Left lung (tissue), 10 donors: ENCODE data around the gene NAT14. TPM values are rescaled to one million over a fixed set of nuclear protein-coding genes. Genes with fewer than 3 reads are reported as not detected.

Experiments
- ATAC-seq: fragments of 200-7000 bp; cut with Tn5 transposase; one replicate; pipeline ENCODE4 v1.9.1; 2020; ENCODE audit warnings: moderate library complexity
- DNase-seq, 4 donors: peaks; one replicate each; pipeline ENCODE4 v3.0.0-alpha.2; 2013 to 2020
- H3K27ac ChIP-seq, 2 donors: fragments of 200-600 bp; sonication (generic) in 1 of 2; one replicate each; pipeline versions ENCODE4 v1.5.0 to v1.8.0; 2020 to 2021
- H3K27me3 ChIP-seq, 2 donors: fragments of 200-600 bp; sonication (generic) in 1 of 2; one replicate each; pipeline versions ENCODE4 v1.5.0 to v1.8.0; 2020 to 2021
- H3K36me3 ChIP-seq, 2 donors: fragments of 200-600 bp; sonication (generic) in 1 of 2; one replicate each; pipeline versions ENCODE4 v1.5.0 to v1.8.0; 2020 to 2021
- H3K4me1 ChIP-seq, 2 donors: fragments of 200-600 bp; one replicate each; pipeline ENCODE4 v1.8.0; 2021
- H3K4me3 ChIP-seq, 2 donors: fragments of 200-600 bp; sonication (generic) in 1 of 2; one replicate each; pipeline versions ENCODE4 v1.5.0 to v1.8.0; 2020 to 2021; ENCODE audit warnings: mild to moderate bottlenecking in 1 of 2
- H3K9me3 ChIP-seq, 2 donors: fragments of 200-600 bp; sonication (generic) in 1 of 2; one replicate each; pipeline versions ENCODE4 v1.5.0 to v1.8.0; 2020 to 2021
- intact Hi-C, 2 donors: fragments of 100-400 bp; cut with DNase I; formaldehyde crosslinking; loops; one replicate each; pipeline versions ENCODE4 v1.11.2 to v1.14.2; 2022
- polyA plus RNA-seq, 6 donors: library from polyadenylated mRNA; unstranded; fragments of 120-200 nt; gene quantifications; one replicate each; pipeline ENCODE4 v1.2.1, GENCODE V29; 2013; ENCODE audit not compliant: insufficient read length in 6 of 6
- total RNA-seq, 2 donors: library from RNA; stranded (reverse); fragmentation: NEBNext Ultra II Directional; extraction: Animal tissue kit (Norgen Biotek cat#: 25700); gene quantifications; one replicate each; pipeline ENCODE4 v1.2.1, GENCODE V29; 2021
- TF ChIP-seq, protein P1 (sequence below), 2 donors: fragments of 200-600 bp; sonication (generic) in 1 of 2; IDR thresholded peaks; one replicate each; pipeline versions ENCODE4 v1.5.0 to v1.8.0; 2021; ENCODE audit warnings: antibody characterized with exemption in 2 of 2
- donor health status: DM: no; HTN: yes; CAD: no.
- donor health status: DM: no; HTN: no; CAD: no.

The NAT14 gene
- total and polyA plus RNA-seq, 8 donors = 22.9 to 46.6 (median 38.2) TPM

DNA sequence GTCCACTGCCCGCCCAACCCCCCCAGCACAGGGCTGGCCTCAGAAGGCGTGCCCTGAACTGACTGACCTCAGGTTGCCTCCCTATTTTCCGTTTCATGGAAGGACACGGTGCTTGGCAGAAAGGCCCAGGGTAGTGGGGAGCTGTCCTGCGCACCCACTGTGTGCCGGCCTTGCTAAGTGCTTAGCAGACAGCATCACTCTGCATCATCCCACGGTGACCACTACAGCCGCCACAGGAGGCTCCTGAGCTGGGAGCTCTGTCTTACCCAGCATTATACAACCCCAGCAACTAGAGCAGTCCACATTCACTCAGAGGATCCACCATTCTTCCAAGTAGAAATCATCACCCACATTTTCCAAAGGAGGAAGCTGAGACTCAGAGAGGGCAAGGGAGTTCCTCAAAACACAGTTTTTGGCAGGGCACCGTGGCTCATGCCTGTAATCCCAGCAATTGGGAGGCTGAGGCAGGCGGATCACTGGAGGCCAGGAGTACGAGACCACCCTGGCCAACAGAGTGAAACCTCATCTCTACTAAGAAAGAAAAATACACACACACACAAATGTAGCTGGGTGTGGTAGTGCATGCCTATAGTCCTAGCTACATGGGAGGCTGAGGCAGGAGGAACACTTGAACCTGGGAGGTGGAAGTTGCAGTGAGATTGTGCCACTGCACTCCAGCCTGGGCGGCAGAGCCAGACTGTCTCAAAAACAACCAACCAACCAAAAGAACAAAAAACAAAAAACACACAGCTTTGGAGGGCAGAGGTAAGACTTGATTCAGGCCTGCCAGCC, 50.4 kb downstream of the NAT14 start:
- H3K4me1 ChIP-seq = no peaks in the 10 kb centered on the region
- ATAC-seq = no peak
- intact Hi-C loops = no loop called here
- no peak for DNase-seq
- TF ChIP-seq, protein P1, sequence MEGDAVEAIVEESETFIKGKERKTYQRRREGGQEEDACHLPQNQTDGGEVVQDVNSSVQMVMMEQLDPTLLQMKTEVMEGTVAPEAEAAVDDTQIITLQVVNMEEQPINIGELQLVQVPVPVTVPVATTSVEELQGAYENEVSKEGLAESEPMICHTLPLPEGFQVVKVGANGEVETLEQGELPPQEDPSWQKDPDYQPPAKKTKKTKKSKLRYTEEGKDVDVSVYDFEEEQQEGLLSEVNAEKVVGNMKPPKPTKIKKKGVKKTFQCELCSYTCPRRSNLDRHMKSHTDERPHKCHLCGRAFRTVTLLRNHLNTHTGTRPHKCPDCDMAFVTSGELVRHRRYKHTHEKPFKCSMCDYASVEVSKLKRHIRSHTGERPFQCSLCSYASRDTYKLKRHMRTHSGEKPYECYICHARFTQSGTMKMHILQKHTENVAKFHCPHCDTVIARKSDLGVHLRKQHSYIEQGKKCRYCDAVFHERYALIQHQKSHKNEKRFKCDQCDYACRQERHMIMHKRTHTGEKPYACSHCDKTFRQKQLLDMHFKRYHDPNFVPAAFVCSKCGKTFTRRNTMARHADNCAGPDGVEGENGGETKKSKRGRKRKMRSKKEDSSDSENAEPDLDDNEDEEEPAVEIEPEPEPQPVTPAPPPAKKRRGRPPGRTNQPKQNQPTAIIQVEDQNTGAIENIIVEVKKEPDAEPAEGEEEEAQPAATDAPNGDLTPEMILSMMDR (IDR thresholded peaks at IDR 0.05) = no peak
- no peak overlapping the region for H3K27ac ChIP-seq
- H3K9me3 ChIP-seq = no peaks in the 10 kb centered on the region
- no peak overlapping the region for H3K4me3 ChIP-seq
- no peaks in the 10 kb centered on the region for H3K36me3 ChIP-seq
- no peaks in the 10 kb centered on the region for H3K27me3 ChIP-seq

GRCh38 chr19:55535965-55536350, 51.0 kb downstream of the NAT14 start:
- intact Hi-C loops = no loop called here
- Histone ChIP-seq H3K27me3 (peaks cover 0 to 6% of the 10 kb centered on the region in 2 donors), H3K4me3 (no peak overlapping the region), H3K4me1 (no peaks in the 10 kb centered on the region), H3K36me3 (no peaks in the 10 kb centered on the region), H3K27ac (no peak overlapping the region), H3K9me3 (no peaks in the 10 kb centered on the region)
- ATAC-seq (no peak), DNase-seq (no peak)
- TF ChIP-seq, protein P1 (IDR thresholded peaks at IDR 0.05) = no peak

- H3K27me3 ChIP-seq = peaks cover 0 to 10% of the 10 kb centered on the region in 2 donors
- intact Hi-C loops = no loop called here
- no peaks in the 10 kb centered on the region for H3K9me3 ChIP-seq
- DNase-seq = no peak
- no peak for ATAC-seq
- H3K4me3 ChIP-seq = no peak overlapping the region
- no peaks in the 10 kb centered on the region for H3K36me3 ChIP-seq
- TF ChIP-seq, protein P1 (IDR thresholded peaks at IDR 0.05) = no peak
- no peaks in the 10 kb centered on the region for H3K4me1 ChIP-seq
- H3K27ac ChIP-seq = no peak overlapping the region
Observed at GRCh38 chr19:55536366-55536765, 51.4 kb downstream of the NAT14 start.

Other genes starting within 250 kb of the NAT14 start
- 10 to 100 TPM; 56.0 to 81.8 TPM for gene PPP6R1, start 226.2 kb upstream of the NAT14 start, total RNA-seq
- gene PPP6R1, start 226.2 kb upstream of the NAT14 start, polyA plus RNA-seq = 10 to 100 TPM; 33.4 to 43.8 (median 39.8) TPM
- gene HSPBP1, start 205.1 kb upstream of the NAT14 start, total RNA-seq = 10 to 100 TPM; 23.8 to 31.0 TPM
- gene HSPBP1, start 205.1 kb upstream of the NAT14 start, polyA plus RNA-seq = 10 to 100 TPM; 23.7 to 38.4 (median 30.5) TPM
- gene BRSK1, start 201.2 kb upstream of the NAT14 start, total RNA-seq = 1 to 10 TPM; 2.2 to 3.3 TPM
- gene BRSK1, start 201.2 kb upstream of the NAT14 start, polyA plus RNA-seq = 10 to 100 TPM; 11.7 to 18.1 (median 14.9) TPM
- 10 to 100 TPM; 13.3 to 29.5 TPM for gene TMEM150B, start 159.8 kb upstream of the NAT14 start, total RNA-seq
- 1 to 10 TPM in 1 of 6 donors, under 1 TPM in 5; 0.49 to 1.2 (median 0.82) TPM for gene TMEM150B, start 159.8 kb upstream of the NAT14 start, polyA plus RNA-seq
- 10 to 100 TPM; 12.9 to 15.5 TPM for gene KMT5C, start 145.3 kb upstream of the NAT14 start, total RNA-seq
- 10 to 100 TPM; 20.8 to 27.6 (median 22.4) TPM for gene KMT5C, start 145.3 kb upstream of the NAT14 start, polyA plus RNA-seq
- under 1 TPM in 1 of 2 donors, not detected in 1; 0.24 TPM for gene COX6B2, start 130.5 kb upstream of the NAT14 start, total RNA-seq
- under 1 TPM; 0.20 to 0.75 (median 0.59) TPM for gene COX6B2, start 130.5 kb upstream of the NAT14 start, polyA plus RNA-seq
- not detected for gene GARIN5B, start 121.9 kb upstream of the NAT14 start, total RNA-seq
- under 1 TPM in 2 of 6 donors, not detected in 4; 0.04 to 0.06 TPM for gene GARIN5B, start 121.9 kb upstream of the NAT14 start, polyA plus RNA-seq
- gene IL11, start 114.7 kb upstream of the NAT14 start, total RNA-seq = under 1 TPM; 0.10 to 0.44 TPM
- under 1 TPM; 0.16 to 0.90 (median 0.43) TPM for gene IL11, start 114.7 kb upstream of the NAT14 start, polyA plus RNA-seq
- 1 to 10 TPM in 1 of 2 donors, not detected in 1; 9.3 TPM for gene TMEM190, start 108.4 kb upstream of the NAT14 start, total RNA-seq
- gene TMEM190, start 108.4 kb upstream of the NAT14 start, polyA plus RNA-seq = 10 to 100 TPM in 1 of 6 donors, 1 to 10 TPM in 5; 1.2 to 15.6 (median 4.5) TPM
- 10 to 100 TPM; 25.3 to 33.9 TPM for gene TMEM238, start 100.9 kb upstream of the NAT14 start, total RNA-seq
- 1 to 10 TPM in 2 of 6 donors, under 1 TPM in 4; 0.48 to 1.9 (median 0.67) TPM for gene TMEM238, start 100.9 kb upstream of the NAT14 start, polyA plus RNA-seq
- gene RPL28, start 99.3 kb upstream of the NAT14 start, total RNA-seq = 1,000 to 10,000 TPM; 1,601 to 1,774 TPM
- 1,000 to 10,000 TPM; 1,216 to 1,673 (median 1,335) TPM for gene RPL28, start 99.3 kb upstream of the NAT14 start, polyA plus RNA-seq
- gene UBE2S, start 77.4 kb upstream of the NAT14 start, total RNA-seq = 10 to 100 TPM; 26.5 to 39.1 TPM
- 10 to 100 TPM; 27.4 to 71.2 (median 35.7) TPM for gene UBE2S, start 77.4 kb upstream of the NAT14 start, polyA plus RNA-seq
- not detected for gene SHISA7, start 41.9 kb upstream of the NAT14 start, total RNA-seq
- gene SHISA7, start 41.9 kb upstream of the NAT14 start, polyA plus RNA-seq = under 1 TPM; 0.11 to 0.23 (median 0.20) TPM
- gene ISOC2, start 23.5 kb upstream of the NAT14 start, total RNA-seq = 10 to 100 TPM; 36.2 to 49.4 TPM
- 10 to 100 TPM; 23.8 to 38.3 (median 29.6) TPM for gene ISOC2, start 23.5 kb upstream of the NAT14 start, polyA plus RNA-seq
- not detected for gene C19orf85, start 20.4 kb upstream of the NAT14 start, total RNA-seq
- gene C19orf85, start 20.4 kb upstream of the NAT14 start, polyA plus RNA-seq = not detected
- 1 to 10 TPM; 8.7 to 9.5 TPM for gene ZNF628, start 8.6 kb upstream of the NAT14 start, total RNA-seq
- 1 to 10 TPM; 1.6 to 5.4 (median 2.8) TPM for gene ZNF628, start 8.6 kb upstream of the NAT14 start, polyA plus RNA-seq
- 10 to 100 TPM in 1 of 2 donors, 1 to 10 TPM in 1; 5.3 to 45.9 TPM for gene SSC5D, start 3.2 kb downstream of the NAT14 start, total RNA-seq
- gene SSC5D, start 3.2 kb downstream of the NAT14 start, polyA plus RNA-seq = 10 to 100 TPM in 1 of 6 donors, 1 to 10 TPM in 5; 4.1 to 12.7 (median 8.0) TPM
- not detected for gene SBK2, start 51.9 kb downstream of the NAT14 start, total RNA-seq
- under 1 TPM in 1 of 6 donors, not detected in 5; 0.20 TPM for gene SBK2, start 51.9 kb downstream of the NAT14 start, polyA plus RNA-seq
- under 1 TPM; 0.26 to 0.50 TPM for gene SBK3, start 60.4 kb downstream of the NAT14 start, total RNA-seq
- 1 to 10 TPM in 2 of 6 donors, under 1 TPM in 4; 0.46 to 1.7 (median 0.69) TPM for gene SBK3, start 60.4 kb downstream of the NAT14 start, polyA plus RNA-seq
- gene ZNF579, start 95.7 kb downstream of the NAT14 start, total RNA-seq = 10 to 100 TPM; 12.8 to 14.7 TPM
- 10 to 100 TPM; 10.7 to 13.9 (median 12.5) TPM for gene ZNF579, start 95.7 kb downstream of the NAT14 start, polyA plus RNA-seq
- gene FIZ1, start 114.3 kb downstream of the NAT14 start, total RNA-seq = 10 to 100 TPM; 11.0 to 14.4 TPM
- gene FIZ1, start 114.3 kb downstream of the NAT14 start, polyA plus RNA-seq = 10 to 100 TPM; 16.7 to 22.6 (median 19.6) TPM
- gene ZNF524, start 115.1 kb downstream of the NAT14 start, total RNA-seq = 10 to 100 TPM; 22.3 to 22.4 TPM
- gene ZNF524, start 115.1 kb downstream of the NAT14 start, polyA plus RNA-seq = 1 to 10 TPM; 4.9 to 9.0 (median 6.9) TPM
- gene ZNF865, start 120.5 kb downstream of the NAT14 start, total RNA-seq = 10 to 100 TPM; 13.7 to 16.1 TPM
- 10 to 100 TPM in 2 of 6 donors, 1 to 10 TPM in 4; 5.9 to 12.2 (median 8.4) TPM for gene ZNF865, start 120.5 kb downstream of the NAT14 start, polyA plus RNA-seq
- gene ZNF784, start 139.4 kb downstream of the NAT14 start, total RNA-seq = 1 to 10 TPM; 6.0 to 8.0 TPM
- 10 to 100 TPM in 1 of 6 donors, 1 to 10 TPM in 5; 8.3 to 11.6 (median 8.9) TPM for gene ZNF784, start 139.4 kb downstream of the NAT14 start, polyA plus RNA-seq
- gene ZNF580, start 155.8 kb downstream of the NAT14 start, total RNA-seq = 10 to 100 TPM; 33.8 to 34.7 TPM
- 10 to 100 TPM; 35.8 to 49.5 (median 44.2) TPM for gene ZNF580, start 155.8 kb downstream of the NAT14 start, polyA plus RNA-seq
- 10 to 100 TPM; 14.5 to 19.5 TPM for gene ZNF581, start 158.5 kb downstream of the NAT14 start, total RNA-seq
- gene ZNF581, start 158.5 kb downstream of the NAT14 start, polyA plus RNA-seq = 10 to 100 TPM; 24.2 to 32.3 (median 28.8) TPM
- 10 to 100 TPM in 1 of 2 donors, 1 to 10 TPM in 1; 9.7 to 15.1 TPM for gene CCDC106, start 163.0 kb downstream of the NAT14 start, total RNA-seq
- gene CCDC106, start 163.0 kb downstream of the NAT14 start, polyA plus RNA-seq = 10 to 100 TPM; 11.0 to 16.8 (median 14.7) TPM
- 100 to 1,000 TPM; 123 to 145 TPM for gene U2AF2, start 169.8 kb downstream of the NAT14 start, total RNA-seq
- 100 to 1,000 TPM; 160 to 213 (median 176) TPM for gene U2AF2, start 169.8 kb downstream of the NAT14 start, polyA plus RNA-seq
- gene EPN1, start 190.0 kb downstream of the NAT14 start, total RNA-seq = 100 to 1,000 TPM; 114 to 120 TPM
- 100 to 1,000 TPM in 1 of 6 donors, 10 to 100 TPM in 5; 67.7 to 104 (median 88.6) TPM for gene EPN1, start 190.0 kb downstream of the NAT14 start, polyA plus RNA-seq